Neuronal stem cell (in vitro differentiated cells): ENCODE data around the gene EPHA6.

Experiments used
- DNase-seq: peaks from one replicate; pipeline ENCODE4 v3.0.0-alpha.2; 2013; ENCODE audit warnings: low spot score
- H2AFZ ChIP-seq: one replicate; pipeline ENCODE4 v1.6.1; 2013; ENCODE audit warnings: mild to moderate bottlenecking, low read length, inconsistent platforms
- H2AK5ac ChIP-seq: 2 replicates; pipeline ENCODE4 v1.6.1; 2013; ENCODE audit warnings: low read depth, mild to moderate bottlenecking, inconsistent platforms, low read length, moderate library complexity, mixed read lengths
- H2BK120ac ChIP-seq: 2 replicates; pipeline ENCODE4 v1.6.1; 2013; ENCODE audit warnings: low read depth, mild to moderate bottlenecking, inconsistent platforms, low read length, moderate library complexity, mixed read lengths
- H2BK12ac ChIP-seq: one replicate; pipeline ENCODE4 v1.6.1; 2013; ENCODE audit warnings: low read length, inconsistent platforms
- H2BK15ac ChIP-seq: 2 replicates; pipeline ENCODE4 v1.6.1; 2013; ENCODE audit warnings: mild to moderate bottlenecking, low read length, inconsistent platforms, mixed read lengths
- H2BK5ac ChIP-seq: one replicate; pipeline ENCODE4 v1.6.1; 2013; ENCODE audit warnings: inconsistent platforms, mild to moderate bottlenecking, low read length, moderate library complexity
- H3K14ac ChIP-seq: one replicate; pipeline ENCODE4 v1.6.1; 2013; ENCODE audit warnings: low read length, inconsistent platforms
- H3K18ac ChIP-seq: 2 replicates; pipeline ENCODE4 v1.6.1; 2013; ENCODE audit warnings: low read length, inconsistent platforms
- H3K23ac ChIP-seq: 2 replicates; pipeline ENCODE4 v1.6.1; 2013; ENCODE audit warnings: low read depth, mild to moderate bottlenecking, mixed read lengths, low read length, inconsistent platforms; ENCODE audit not compliant: poor library complexity
- H3K27ac ChIP-seq: replicated peaks from 3 replicates; pipeline ENCODE4 v1.5.1; 2013; ENCODE audit warnings: low read length, inconsistent platforms
- H3K27me3 ChIP-seq, 3 experiments: 2 replicates each; pipeline ENCODE4 v1.6.1; 2013; ENCODE audit warnings: low read length in 3 of 3, mild to moderate bottlenecking in 2 of 3, inconsistent platforms in 1 of 3, low read depth in 1 of 3, mixed read lengths in 1 of 3, moderate library complexity in 1 of 3; ENCODE audit not compliant: control insufficient read depth in 3 of 3, insufficient read depth in 3 of 3
- H3K36me3 ChIP-seq, 2 donors: replicated peaks in 1 of 2; 2 replicates each; pipeline ENCODE4 v1.6.1; 2013; ENCODE audit warnings: low read length in 2 of 2; ENCODE audit not compliant: control insufficient read depth in 2 of 2, insufficient read depth in 2 of 2
- H3K4ac ChIP-seq: 2 replicates; pipeline ENCODE4 v1.6.1; 2013; ENCODE audit warnings: inconsistent platforms, mild to moderate bottlenecking, low read length, moderate library complexity
- H3K4me1 ChIP-seq, 2 donors: 1 replicate in 1 of 2; 2 replicates in 1 of 2; pipeline ENCODE4 v1.6.1; 2013; ENCODE audit warnings: low read length in 2 of 2, low read depth in 1 of 2; ENCODE audit not compliant: control insufficient read depth in 2 of 2, insufficient read depth in 1 of 2
- H3K4me2 ChIP-seq: one replicate; pipeline ENCODE4 v1.6.1; 2013; ENCODE audit warnings: mild to moderate bottlenecking, low read length, inconsistent platforms; ENCODE audit not compliant: insufficient read depth, poor library complexity, severe bottlenecking
- H3K4me3 ChIP-seq, 2 donors: 2 replicates each; pipeline ENCODE4 v1.5.1; 2013; ENCODE audit warnings: low read length in 2 of 2, mild to moderate bottlenecking in 2 of 2, inconsistent platforms in 1 of 2, moderate library complexity in 1 of 2
- H3K79me1 ChIP-seq: one replicate; pipeline ENCODE4 v1.6.1; 2013; ENCODE audit warnings: low read depth, mild to moderate bottlenecking, inconsistent platforms, low read length, moderate library complexity
- H3K9ac ChIP-seq: one replicate; pipeline ENCODE4 v1.6.1; 2013; ENCODE audit warnings: mild to moderate bottlenecking, low read depth, low read length, inconsistent platforms; ENCODE audit not compliant: poor library complexity
- H3K9me3 ChIP-seq, 2 donors: replicated peaks in 1 of 2; 2 replicates each; pipeline versions ENCODE3 to v1.6.1; 2013; ENCODE audit warnings: low read length in 2 of 2, mild to moderate bottlenecking in 2 of 2, inconsistent platforms in 1 of 2, low read depth in 1 of 2, mixed read lengths in 1 of 2, moderate library complexity in 1 of 2; ENCODE audit not compliant: control insufficient read depth in 2 of 2, insufficient read depth in 1 of 2
- H4K8ac ChIP-seq: one replicate; pipeline ENCODE4 v1.6.1; 2013; ENCODE audit warnings: low read depth, mild to moderate bottlenecking, inconsistent platforms, low read length, moderate library complexity
- H4K91ac ChIP-seq: one replicate; pipeline ENCODE4 v1.6.1; 2013; ENCODE audit warnings: low read length, low read depth, mild to moderate bottlenecking, inconsistent platforms; ENCODE audit not compliant: poor library complexity
- WGBS, 2 donors: extraction: QIAGEN DNeasy Blood & Tissue Kit; methylation state at CpG; one replicate each; pipeline ENCODE4 v1.1.7; 2013; ENCODE audit warnings: missing lambda C conversion rate in 2 of 2, mixed read lengths in 1 of 2; ENCODE audit not compliant: insufficient read length in 2 of 2, insufficient replicate concordance in 1 of 2; ENCODE audit errors: extremely low coverage in 2 of 2; 5-methylcytosine and 5-hydroxymethylcytosine counted together

The EPHA6 gene

GRCh38 chr3:97235611-97236315, 421.4 kb downstream of the EPHA6 start:
- no peak overlapping the region for H3K4me3 ChIP-seq
- H3K14ac ChIP-seq = no peak overlapping the region
- H3K4me2 ChIP-seq = no peak overlapping the region
- no peak overlapping the region for H2BK120ac ChIP-seq
- no peak overlapping the region for H3K18ac ChIP-seq
- H2BK12ac ChIP-seq = no peak overlapping the region
- H3K4ac ChIP-seq = no peak overlapping the region
- H4K91ac ChIP-seq = no peak overlapping the region
- no peak overlapping the region for H2BK5ac ChIP-seq
- H4K8ac ChIP-seq = no peak overlapping the region
- DNase-seq = no peak
- no peak overlapping the region for H2AFZ ChIP-seq
- no peaks in the 10 kb centered on the region for H3K36me3 ChIP-seq
- H3K27me3 ChIP-seq = no peaks in the 10 kb centered on the region
- no peaks in the 10 kb centered on the region for H3K4me1 ChIP-seq
- H3K27ac ChIP-seq = no peak overlapping the region
- no peak overlapping the region for H2BK15ac ChIP-seq
- no peaks in the 10 kb centered on the region for H3K9me3 ChIP-seq
- H3K9ac ChIP-seq = no peak overlapping the region
- H3K23ac ChIP-seq = no peak overlapping the region
- no peaks in the 10 kb centered on the region for H3K79me1 ChIP-seq
- H2AK5ac ChIP-seq = no peak overlapping the region

DNA sequence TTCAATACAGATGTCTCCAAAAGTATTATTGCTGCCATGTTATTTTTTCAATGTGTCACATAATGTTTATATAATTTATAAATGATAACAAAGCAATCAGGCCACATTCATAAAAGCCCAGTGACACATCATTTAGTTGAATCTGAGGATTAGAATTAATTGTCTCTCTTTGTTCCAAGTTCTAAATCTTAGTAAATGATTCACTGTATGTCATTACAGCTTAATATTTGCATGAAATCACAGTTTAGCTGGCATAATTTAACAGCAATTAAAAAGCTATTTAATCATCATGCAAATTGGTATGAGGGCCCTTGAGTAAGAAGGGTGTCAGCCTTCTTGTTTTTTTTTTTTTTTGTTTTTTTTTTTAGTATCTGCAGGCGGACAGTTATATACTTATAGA, 427.0 kb downstream of the EPHA6 start:
- Histone ChIP-seq H3K27ac (no peak overlapping the region), H2BK12ac (no peak overlapping the region), H3K4me1 (no peaks in the 10 kb centered on the region), H2AFZ (no peak overlapping the region), H3K9ac (no peak overlapping the region), H3K27me3 (no peaks in the 10 kb centered on the region), H2BK120ac (no peak overlapping the region), H4K8ac (no peak overlapping the region), H3K79me1 (no peaks in the 10 kb centered on the region), H3K18ac (no peak overlapping the region), H3K4ac (no peak overlapping the region), H2BK15ac (no peak overlapping the region), H3K4me2 (no peak overlapping the region), H3K9me3 (no peaks in the 10 kb centered on the region), H3K4me3 (no peak overlapping the region), H3K36me3 (no peaks in the 10 kb centered on the region), H2AK5ac (no peak overlapping the region), H3K23ac (no peak overlapping the region), H4K91ac (no peak overlapping the region), H2BK5ac (no peak overlapping the region), H3K14ac (no peak overlapping the region)
- DNase-seq = no peak
- WGBS, 2 donors = no CpG with 5 or more reads among the region's 1 CpG

DNA sequence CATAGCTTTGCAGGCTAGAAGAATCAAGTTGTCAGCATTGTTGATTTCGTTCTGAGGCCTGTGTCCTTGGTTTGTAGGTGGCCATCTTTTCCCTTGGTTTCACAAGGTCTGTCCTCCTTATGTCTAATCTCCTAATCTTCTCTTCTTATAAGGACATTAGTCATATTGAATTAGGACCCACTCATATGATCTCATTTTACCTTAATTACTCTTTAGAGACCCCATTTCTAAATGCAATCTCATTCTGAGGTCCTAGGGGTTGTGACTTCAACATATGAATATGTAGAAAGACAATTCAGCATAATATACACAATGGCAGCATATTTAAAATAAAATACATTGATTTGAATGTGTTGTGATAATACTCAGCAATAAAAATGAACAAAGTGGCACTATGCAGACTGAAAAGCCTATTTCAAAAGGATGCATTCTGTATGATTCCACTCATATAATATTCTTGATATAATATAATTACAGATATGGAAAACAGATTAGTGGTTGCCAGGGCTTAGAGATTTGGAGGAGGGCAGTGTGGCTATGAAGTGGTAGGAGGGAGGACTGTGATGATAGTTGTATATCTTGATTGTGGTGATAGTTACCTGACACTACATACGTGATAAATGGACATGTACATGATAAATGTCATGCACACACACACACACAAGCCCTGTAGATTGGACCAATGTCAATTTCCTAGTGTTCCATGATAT, 431.0 kb downstream of the EPHA6 start:
- no CpG with 5 or more reads among the region's 2 CpGs for WGBS, 2 donors
- Histone ChIP-seq H4K8ac (no peak overlapping the region), H4K91ac (no peak overlapping the region), H3K27ac (no peak overlapping the region), H3K4me3 (no peak overlapping the region), H3K4me1 (no peaks in the 10 kb centered on the region), H3K14ac (no peak overlapping the region), H2BK5ac (no peak overlapping the region), H2BK12ac (no peak overlapping the region), H3K79me1 (no peaks in the 10 kb centered on the region), H3K36me3 (no peaks in the 10 kb centered on the region), H2AK5ac (no peak overlapping the region), H3K4me2 (no peak overlapping the region), H2AFZ (no peak overlapping the region), H3K18ac (no peak overlapping the region), H2BK15ac (no peak overlapping the region), H3K9me3 (no peaks in the 10 kb centered on the region), H3K23ac (no peak overlapping the region), H2BK120ac (no peak overlapping the region), H3K9ac (no peak overlapping the region), H3K27me3 (no peaks in the 10 kb centered on the region), H3K4ac (no peak overlapping the region)
- no peak for DNase-seq

DNA sequence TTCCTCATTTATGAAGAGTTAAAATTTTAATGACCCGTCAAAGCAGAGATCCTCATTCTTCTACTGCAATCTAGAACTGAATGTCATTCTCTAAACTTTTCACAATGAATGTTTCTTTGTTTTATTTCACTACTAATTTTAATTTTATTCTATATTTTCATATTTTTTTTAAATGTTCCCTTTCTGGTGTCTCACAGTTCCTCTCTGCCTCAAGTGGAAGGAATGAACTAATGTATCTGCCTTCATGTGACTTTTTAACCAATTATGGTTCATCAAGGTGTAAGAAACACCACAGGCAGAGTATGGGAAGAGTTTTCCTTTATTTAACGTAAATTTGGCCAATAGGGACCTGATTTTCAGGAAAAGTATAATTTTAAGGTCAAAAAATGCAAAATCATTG, 441.7 kb downstream of the EPHA6 start:
- H2AFZ ChIP-seq = no peak overlapping the region
- H2BK120ac ChIP-seq = no peak overlapping the region
- no peaks in the 10 kb centered on the region for H3K9me3 ChIP-seq
- no peak overlapping the region for H3K4me2 ChIP-seq
- no peak overlapping the region for H3K18ac ChIP-seq
- no peak overlapping the region for H4K8ac ChIP-seq
- H3K27me3 ChIP-seq = no peaks in the 10 kb centered on the region
- H2AK5ac ChIP-seq = no peak overlapping the region
- no peaks in the 10 kb centered on the region for H3K4me1 ChIP-seq
- no peak overlapping the region for H2BK5ac ChIP-seq
- no peak overlapping the region for H3K27ac ChIP-seq
- no peak overlapping the region for H3K4me3 ChIP-seq
- H3K14ac ChIP-seq = no peak overlapping the region
- no peak overlapping the region for H2BK12ac ChIP-seq
- H3K23ac ChIP-seq = no peak overlapping the region
- H3K36me3 ChIP-seq = no peaks in the 10 kb centered on the region
- H2BK15ac ChIP-seq = no peak overlapping the region
- no peak for DNase-seq
- WGBS, 2 donors = no CpG with 5 or more reads among the region's 2 CpGs
- no peak overlapping the region for H3K9ac ChIP-seq
- no peak overlapping the region for H3K4ac ChIP-seq
- no peak overlapping the region for H4K91ac ChIP-seq
- no peaks in the 10 kb centered on the region for H3K79me1 ChIP-seq
